Esophagus muscularis mucosa (tissue), 4 donors: ENCODE data around the gene ZBTB44. TPM values are rescaled to one million over a fixed set of nuclear protein-coding genes. Genes with fewer than 3 reads are reported as not detected.

Experiments used
- DNase-seq: peaks from one replicate; pipeline ENCODE4 v3.0.0-alpha.2; 2017; ENCODE audit errors: extremely low spot score
- H3K27ac ChIP-seq, 4 donors: fragments of 200-600 bp; sonication (generic); replicated peaks in 1 of 4; 1 replicate in 3 of 4; 2 replicates in 1 of 4; pipeline ENCODE4 v1.5.1; 2016 to 2019; ENCODE audit warnings: mild to moderate bottlenecking in 1 of 4
- H3K27me3 ChIP-seq, 4 donors: fragments of 200-600 bp; sonication (generic); one replicate each; pipeline versions ENCODE4 v1.5.1 to v1.6.0; 2016 to 2019
- H3K36me3 ChIP-seq, 4 donors: fragments of 200-600 bp; sonication (generic); one replicate each; pipeline ENCODE4 v1.5.1; 2016 to 2019
- H3K4me1 ChIP-seq, 4 donors: fragments of 200-600 bp; sonication (generic); one replicate each; pipeline ENCODE4 v1.5.1; 2016 to 2019
- H3K4me3 ChIP-seq, 4 donors: fragments of 200-600 bp; sonication (generic); 1 replicate in 2 of 4; 2 replicates in 2 of 4; pipeline ENCODE4 v1.5.1; 2016 to 2019; ENCODE audit warnings: mild to moderate bottlenecking in 4 of 4, moderate library complexity in 1 of 4
- H3K9me3 ChIP-seq, 4 donors: fragments of 200-600 bp; sonication (generic); 1 replicate in 3 of 4; 2 replicates in 1 of 4; pipeline ENCODE4 v1.5.1; 2016 to 2019
- CTCF ChIP-seq, 3 experiments: fragments of 200-600 bp in 2 of 3; fragments of 450-650 bp in 1 of 3; sonication (generic) in 2 of 3; IDR thresholded peaks; one replicate each; pipeline ENCODE4 v1.5.1; 2017 to 2019; ENCODE audit warnings: antibody characterized with exemption in 3 of 3, mild to moderate bottlenecking in 2 of 3, moderate library complexity in 1 of 3
- EP300 ChIP-seq: sonication (generic); formaldehyde crosslinking; IDR thresholded peaks from one replicate; pipeline ENCODE4 v1.6.1; 2017; ENCODE audit warnings: antibody characterized with exemption
- POLR2A ChIP-seq: fragments of 450-650 bp; IDR thresholded peaks from one replicate; pipeline ENCODE4 v1.6.1; 2017; ENCODE audit warnings: antibody characterized with exemption, moderate library complexity, mild to moderate bottlenecking, low read depth
- POLR2AphosphoS5 ChIP-seq, 2 donors: sonication (generic); formaldehyde crosslinking; IDR thresholded peaks; one replicate each; pipeline ENCODE4 v1.6.1; 2017; ENCODE audit warnings: antibody characterized with exemption in 2 of 2
- WGBS: methylation state at CpG from one replicate; pipeline ENCODE4 v1.1.5; 2018; 5-methylcytosine and 5-hydroxymethylcytosine counted together
- intact Hi-C: fragments of 100-400 bp; cut with DNase I; formaldehyde crosslinking; loops from one replicate; pipeline ENCODE4 v1.15.1; 2023
- total RNA-seq, 4 donors: library from RNA; depleted of rRNA; stranded (reverse); fragments of >200 nt; gene quantifications; one replicate each; pipeline versions ENCODE4 v1.1.0 to v1.2.1, GENCODE V29; 2016

The ZBTB44 gene
- total RNA-seq, 4 donors from 2014 or later = 50.4 to 86.4 (median 65.3) TPM

DNA sequence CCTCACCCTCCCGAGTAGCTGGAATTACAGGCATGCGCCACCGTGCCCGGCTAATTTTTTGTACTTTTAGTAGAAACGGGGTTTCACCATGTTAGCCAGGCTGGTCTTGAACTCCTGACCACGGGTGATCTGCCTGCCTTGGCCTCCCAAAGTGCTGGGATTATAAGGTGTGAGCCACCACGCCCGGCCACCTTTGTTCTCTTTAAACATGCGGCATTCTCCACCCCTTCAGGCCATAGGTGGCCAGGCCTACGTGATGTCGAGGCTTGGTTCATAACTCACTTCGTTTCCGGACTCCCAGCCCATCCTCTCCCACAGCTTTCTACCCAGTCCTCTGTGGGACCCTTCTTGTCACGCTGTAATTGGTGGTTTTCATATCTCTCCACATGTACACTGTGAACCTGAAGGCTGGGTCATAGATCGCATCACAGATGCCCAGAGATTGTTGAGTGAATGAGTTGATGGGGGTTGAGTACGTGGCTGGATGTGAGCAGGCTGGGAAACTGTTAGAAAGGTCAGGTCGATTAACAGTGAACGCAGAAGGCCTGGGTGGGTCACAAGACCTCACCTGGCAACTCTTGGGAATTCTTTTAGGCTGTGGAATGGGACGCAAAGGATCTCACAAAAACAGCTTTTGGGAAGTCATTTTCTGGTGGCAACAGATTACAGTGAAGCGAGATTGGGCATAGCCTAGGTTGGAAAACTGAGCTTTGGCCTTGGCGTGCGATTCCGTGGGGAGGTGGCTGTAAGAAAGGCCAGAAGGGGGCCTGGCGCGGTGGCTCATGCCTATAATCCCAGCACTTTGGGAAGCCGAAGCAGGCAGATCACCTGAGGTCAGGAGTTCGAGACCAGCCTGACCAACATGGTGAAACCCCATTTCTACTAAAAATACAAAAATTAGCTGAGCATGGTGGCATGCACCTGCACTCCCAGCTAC is 110.7 kb downstream of the ZBTB44 start:
- Histone ChIP-seq H3K27me3 (no peaks in the 10 kb centered on the region), H3K27ac (no peak overlapping the region), H3K4me3 (no peak overlapping the region), H3K9me3 (no peaks in the 10 kb centered on the region), H3K4me1 (no peaks in the 10 kb centered on the region), H3K36me3 (no peaks in the 10 kb centered on the region)
- DNase-seq = no peak
- no peak for TF ChIP-seq POLR2A
- TF ChIP-seq POLR2AphosphoS5 (IDR thresholded peaks at IDR 0.05) = no peak
- TF ChIP-seq CTCF (IDR thresholded peaks at IDR 0.05) = no peak
- TF ChIP-seq EP300 = no peak
- intact Hi-C loops = no loop called here
- WGBS = 94% methylated on average over 26 of the region's 27 CpGs

GRCh38 chr11:130202818-130203689 is 111.7 kb downstream of the ZBTB44 start:
- no peak overlapping the region for H3K27ac ChIP-seq
- no peaks in the 10 kb centered on the region for H3K9me3 ChIP-seq
- H3K4me3 ChIP-seq = no peak overlapping the region
- no peaks in the 10 kb centered on the region for H3K4me1 ChIP-seq
- H3K36me3 ChIP-seq = no peaks in the 10 kb centered on the region
- no peaks in the 10 kb centered on the region for H3K27me3 ChIP-seq
- WGBS = 86% methylated on average over 22 of the region's 25 CpGs
- TF ChIP-seq EP300 (no peak), POLR2AphosphoS5 (IDR thresholded peaks at IDR 0.05) (no peak), POLR2A (no peak), CTCF (IDR thresholded peaks at IDR 0.05) (no peak)
- intact Hi-C loops = no loop called here
- DNase-seq = no peak

- intact Hi-C loops = no loop called here
- no peak overlapping the region for H3K4me3 ChIP-seq
These were observed 112.5 kb downstream of the ZBTB44 start for GRCh38 chr11:130202009-130202817.

More at GRCh38 chr11:130202009-130202817, 112.5 kb downstream of the ZBTB44 start:
- H3K36me3 ChIP-seq = no peaks in the 10 kb centered on the region
- H3K27ac ChIP-seq = no peak overlapping the region
- TF ChIP-seq POLR2AphosphoS5 (IDR thresholded peaks at IDR 0.05) = no peak
- no peak for TF ChIP-seq CTCF (IDR thresholded peaks at IDR 0.05)
- no peak for TF ChIP-seq EP300
- no peak for TF ChIP-seq POLR2A
- H3K9me3 ChIP-seq = no peaks in the 10 kb centered on the region
- DNase-seq = no peak
- H3K27me3 ChIP-seq = no peaks in the 10 kb centered on the region
- no peaks in the 10 kb centered on the region for H3K4me1 ChIP-seq
- 79% methylated on average over 12 of the region's 12 CpGs for WGBS
